Left cardiac atrium (tissue), 4 donors: ENCODE results near the gene RELN. TPM values are rescaled to one million over a fixed set of nuclear protein-coding genes. Genes with fewer than 3 reads are reported as not detected.

Experiments
- ATAC-seq, 2 donors: fragments of 200-7000 bp; cut with Tn5 transposase; one replicate each; pipeline ENCODE4 v1.9.1; 2020; ENCODE audit warnings: mild to moderate bottlenecking in 2 of 2, moderate library complexity in 2 of 2
- DNase-seq: peaks from one replicate; pipeline ENCODE4 v3.0.0-alpha.2; 2020
- intact Hi-C, 2 donors: fragments of 100-400 bp; cut with DNase I; formaldehyde crosslinking; loops; one replicate each; pipeline versions ENCODE4 v1.14.1 to v1.15.1; 2022 to 2023
- total RNA-seq, 2 donors: library from RNA; stranded (reverse); fragmentation: NEBNext Ultra II Directional; extraction: Animal tissue kit (Norgen Biotek cat#: 25700); gene quantifications; one replicate each; pipeline ENCODE4 v1.2.1, GENCODE V29; 2021
- donor health status: DM: no; HTN: yes; CAD: no.
- donor health status: DM: no; HTN: yes; CAD: no; lungs with severe emphysema.
- donor health status: DM: yes; HTN: yes; CAD: no.
- donor health status: Dilated cardiomyopathy.

RELN gene
- total RNA-seq, 2 donors from 2014 or later = 3.3 to 3.6 TPM

DNA sequence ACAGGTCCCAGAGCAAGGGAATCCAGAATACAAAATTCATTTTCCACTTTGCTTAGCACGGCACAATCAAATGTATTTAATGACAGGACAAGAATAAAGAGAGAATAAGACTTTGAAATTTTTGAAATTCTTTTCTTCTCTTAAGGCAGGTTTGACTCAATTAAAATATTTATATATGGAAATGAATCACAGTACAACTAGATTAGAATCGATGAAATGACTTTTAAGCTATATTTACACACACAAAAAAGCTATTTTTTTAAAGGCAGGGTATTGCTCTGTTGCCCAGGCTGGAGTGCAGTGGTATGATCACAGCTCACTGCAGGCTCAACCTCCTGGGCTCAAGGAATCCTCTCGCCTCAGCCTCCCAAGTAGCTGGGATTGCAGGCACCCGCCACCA, 278.0 kb downstream of the RELN start:
- intact Hi-C loops = no loop called here
- ATAC-seq (no peak), DNase-seq (no peak)

DNA sequence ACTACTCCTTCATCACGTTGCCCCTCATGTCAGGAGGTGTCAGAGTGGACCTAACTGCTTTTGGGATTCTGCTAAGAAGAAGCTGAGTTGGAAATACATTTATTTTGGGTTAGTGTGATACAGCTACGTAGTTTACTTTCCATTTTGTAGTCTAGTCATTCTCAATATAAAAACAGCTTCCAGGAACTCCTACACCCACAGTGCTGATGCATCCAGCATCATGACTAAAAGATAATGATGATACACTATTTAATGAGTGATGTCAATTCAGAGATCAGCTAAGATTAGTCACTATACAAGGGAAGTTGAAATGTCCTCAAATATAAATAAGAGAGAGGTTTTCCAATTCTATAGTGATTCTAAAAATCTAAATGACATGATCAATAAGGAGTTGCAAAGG, 279.2 kb downstream of the RELN start:
- ATAC-seq = no peak
- DNase-seq = no peak
- intact Hi-C loops = no loop called here

DNA sequence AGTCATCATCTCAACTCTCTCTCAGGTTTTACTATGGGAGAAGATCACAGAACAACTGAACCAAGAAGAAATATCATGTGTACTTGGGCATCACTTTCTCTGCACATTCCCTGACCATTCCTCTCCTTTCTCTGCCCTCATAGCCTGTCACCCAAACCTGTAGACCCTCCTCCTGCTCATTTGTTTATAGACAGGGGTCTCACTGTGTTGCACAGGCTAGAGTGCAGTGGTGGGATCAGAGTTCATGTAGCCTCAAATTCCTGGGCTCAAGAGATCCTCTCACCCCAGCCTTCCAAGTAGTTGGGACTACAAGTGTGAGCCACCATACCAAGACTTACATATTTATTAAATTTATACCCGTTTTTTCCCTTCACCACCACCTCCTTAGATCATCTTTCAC, 282.7 kb downstream of the RELN start:
- intact Hi-C loops = no loop called here
- ATAC-seq (no peak), DNase-seq (no peak)

DNA sequence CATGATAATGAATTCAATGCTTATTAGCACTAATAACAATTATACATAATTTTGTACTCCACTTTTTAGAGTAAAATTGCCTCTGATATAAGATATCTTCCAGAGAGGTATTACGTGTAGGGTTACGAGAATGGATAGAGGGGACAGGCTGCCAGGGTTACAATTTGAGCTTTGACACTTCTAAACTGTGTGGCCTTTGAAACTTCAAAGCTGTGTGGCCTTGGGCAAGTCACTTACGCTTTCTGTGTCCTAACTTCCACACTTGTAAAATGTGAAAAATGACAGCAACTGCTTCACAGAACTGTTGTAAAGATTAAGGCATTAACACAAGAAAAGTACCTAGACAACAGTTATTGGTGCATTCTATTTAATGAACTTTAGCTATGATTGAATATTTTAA, 283.9 kb downstream of the RELN start:
- intact Hi-C loops = no loop called here
- ATAC-seq (no peak), DNase-seq (no peak)

DNA sequence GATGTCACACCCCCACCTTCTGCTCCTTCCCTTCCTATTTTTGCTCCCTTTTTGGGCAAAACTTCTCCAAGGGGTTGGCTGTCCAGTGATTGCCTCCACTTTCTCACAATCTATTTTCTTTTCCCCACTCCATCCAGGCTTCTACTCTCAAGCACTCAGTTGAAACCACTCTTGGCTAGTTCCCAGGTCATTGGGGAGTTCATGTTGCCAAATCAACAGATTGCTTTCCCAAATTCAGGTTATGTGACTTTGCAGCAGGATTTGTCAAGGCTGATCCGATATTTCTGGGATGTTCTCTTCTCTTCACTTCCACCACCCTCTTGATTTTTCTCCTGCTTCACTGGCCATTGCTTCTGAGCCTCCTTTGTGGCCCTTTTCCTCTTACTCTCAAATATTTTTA, 284.8 kb downstream of the RELN start:
- ATAC-seq = no peak
- intact Hi-C loops = no loop called here
- DNase-seq = no peak

DNA sequence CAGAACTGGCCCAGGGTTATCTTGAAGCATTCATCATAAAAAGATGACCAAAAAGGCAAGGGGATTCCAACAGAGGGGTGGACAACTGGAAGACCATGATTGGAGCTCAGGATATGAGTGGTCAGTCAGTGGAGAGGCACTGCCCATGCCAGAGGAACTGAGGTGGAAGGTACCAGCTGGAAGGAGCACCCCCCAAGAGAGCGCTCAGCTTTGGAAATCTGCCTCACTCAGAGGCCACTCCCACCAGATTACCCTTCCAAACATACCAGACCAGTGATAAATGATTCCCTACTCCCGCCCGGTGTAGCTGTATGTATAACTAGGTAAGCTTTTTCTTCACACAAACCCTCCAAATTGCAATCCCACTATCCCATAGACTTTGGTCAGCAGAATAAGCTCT, 286.5 kb downstream of the RELN start:
- no peak for DNase-seq
- ATAC-seq = no peak
- intact Hi-C loops = no loop called here

DNA sequence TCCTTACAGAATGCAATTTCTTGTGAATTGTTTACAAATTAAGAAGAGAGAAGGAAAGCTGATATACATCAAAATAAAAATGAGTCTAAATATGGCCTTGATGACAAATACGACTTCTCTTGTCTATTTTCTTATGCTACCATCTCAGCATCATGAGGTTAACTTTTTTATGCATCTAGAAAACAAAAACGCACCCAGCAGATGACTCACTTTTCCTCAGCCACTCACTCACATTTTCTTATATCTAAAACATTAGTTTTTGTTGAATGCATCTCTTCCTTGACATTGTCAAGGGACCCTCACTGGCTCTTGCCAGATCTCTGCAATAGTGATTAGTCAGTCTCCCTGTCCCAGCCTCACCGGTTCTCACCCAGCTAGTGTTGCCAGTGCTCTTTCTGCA, 287.0 kb downstream of the RELN start:
- intact Hi-C loops = no loop called here
- DNase-seq (no peak), ATAC-seq (no peak)

DNA sequence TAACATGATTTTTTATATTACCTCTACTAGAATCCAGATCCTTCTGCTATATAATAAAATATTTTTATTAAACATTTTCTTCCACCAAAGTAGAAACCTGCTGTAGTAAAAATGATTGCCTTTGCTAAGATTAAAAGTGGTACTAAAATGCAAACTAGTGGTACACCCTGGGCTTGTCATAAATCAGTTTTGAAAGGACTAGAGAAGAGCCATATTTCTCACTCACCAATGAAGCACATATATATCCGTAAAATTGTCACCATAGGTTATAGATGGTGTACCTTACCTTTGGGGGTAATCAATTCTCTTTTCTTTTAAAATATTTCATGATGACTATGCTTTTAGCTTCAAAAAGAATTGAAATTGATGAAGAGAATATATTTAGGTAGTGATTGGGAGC, 290.4 kb downstream of the RELN start:
- DNase-seq = no peak
- no peak for ATAC-seq
- intact Hi-C loops = no loop called here

DNA sequence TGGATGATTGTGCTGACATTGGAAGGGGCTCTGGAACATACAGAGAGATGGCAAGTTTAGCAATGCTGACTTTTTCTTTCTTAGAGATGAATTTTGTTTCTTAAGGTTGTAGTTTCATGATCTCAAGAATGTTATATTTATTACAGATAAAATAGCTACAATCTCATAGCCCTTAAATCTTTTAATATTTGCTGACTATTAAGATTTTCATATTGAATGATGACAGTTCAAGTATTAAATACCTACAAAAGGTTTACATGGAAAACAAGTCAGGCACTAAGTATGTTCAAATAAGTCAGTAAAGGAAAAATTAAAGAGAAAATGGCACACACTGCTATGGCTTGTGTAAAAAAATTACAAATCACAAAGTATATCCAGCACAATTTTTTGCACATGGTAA, 291.4 kb downstream of the RELN start:
- intact Hi-C loops = no loop called here
- no peak for ATAC-seq
- DNase-seq = no peak

DNA sequence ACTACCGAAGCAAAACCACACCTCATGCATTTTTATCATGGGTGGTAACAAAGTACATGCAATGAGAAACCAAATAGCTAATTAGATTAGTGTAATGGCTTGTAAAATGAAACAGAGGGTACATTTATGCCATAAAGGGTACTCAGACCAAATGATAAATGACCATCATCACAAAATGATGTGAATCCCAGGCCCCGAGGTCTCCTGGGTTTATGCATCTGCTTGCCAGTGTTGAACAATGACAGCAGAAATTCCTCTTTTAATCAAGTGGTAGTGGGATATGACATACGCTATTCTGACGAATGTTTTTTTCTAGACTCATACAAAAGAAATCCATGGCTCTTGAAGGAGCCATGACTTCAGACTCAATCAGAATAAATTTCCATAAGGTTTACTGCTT, 293.9 kb downstream of the RELN start:
- ATAC-seq (no peak), DNase-seq (no peak)
- intact Hi-C loops = no loop called here

DNA sequence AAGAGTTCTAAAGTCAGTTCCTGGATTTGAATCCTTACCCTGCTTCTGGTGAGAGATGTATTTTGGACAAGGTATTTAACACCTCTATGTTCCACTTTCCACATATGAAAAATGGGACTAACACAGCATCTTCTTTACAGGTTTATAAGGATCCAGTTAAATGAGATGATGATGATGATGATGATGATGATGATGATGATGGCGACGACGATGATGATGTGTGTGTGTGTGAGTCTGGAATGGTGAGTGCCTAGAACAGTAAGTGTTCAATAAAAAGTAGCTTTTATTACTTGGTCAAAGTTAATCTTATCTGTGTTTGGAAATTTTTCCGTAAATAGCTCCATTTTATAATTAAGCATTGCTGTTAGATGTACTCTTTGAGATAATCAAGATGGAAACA, 295.2 kb downstream of the RELN start:
- intact Hi-C loops = no loop called here
- ATAC-seq = no peak
- no peak for DNase-seq

DNA sequence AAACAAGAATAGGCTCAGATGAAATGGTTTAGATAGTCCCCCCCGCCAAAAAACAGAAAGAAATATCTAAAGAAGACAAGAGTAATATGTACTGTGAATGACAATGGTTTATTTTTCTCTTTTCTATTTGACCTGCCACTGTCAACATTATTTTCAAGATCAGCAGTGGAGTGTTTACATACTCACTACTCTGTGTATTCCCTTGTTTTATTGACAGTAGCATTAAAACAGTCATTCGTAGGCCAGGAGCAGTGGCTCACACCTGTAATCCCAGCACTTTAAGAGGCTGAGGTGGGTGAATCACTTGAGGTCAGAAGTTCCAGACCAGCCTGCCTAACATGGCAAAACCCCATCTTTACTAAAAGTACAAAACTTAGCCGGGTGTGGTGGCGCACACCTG, 298.2 kb downstream of the RELN start:
- no peak for ATAC-seq
- intact Hi-C loops = no loop called here
- DNase-seq = no peak

DNA sequence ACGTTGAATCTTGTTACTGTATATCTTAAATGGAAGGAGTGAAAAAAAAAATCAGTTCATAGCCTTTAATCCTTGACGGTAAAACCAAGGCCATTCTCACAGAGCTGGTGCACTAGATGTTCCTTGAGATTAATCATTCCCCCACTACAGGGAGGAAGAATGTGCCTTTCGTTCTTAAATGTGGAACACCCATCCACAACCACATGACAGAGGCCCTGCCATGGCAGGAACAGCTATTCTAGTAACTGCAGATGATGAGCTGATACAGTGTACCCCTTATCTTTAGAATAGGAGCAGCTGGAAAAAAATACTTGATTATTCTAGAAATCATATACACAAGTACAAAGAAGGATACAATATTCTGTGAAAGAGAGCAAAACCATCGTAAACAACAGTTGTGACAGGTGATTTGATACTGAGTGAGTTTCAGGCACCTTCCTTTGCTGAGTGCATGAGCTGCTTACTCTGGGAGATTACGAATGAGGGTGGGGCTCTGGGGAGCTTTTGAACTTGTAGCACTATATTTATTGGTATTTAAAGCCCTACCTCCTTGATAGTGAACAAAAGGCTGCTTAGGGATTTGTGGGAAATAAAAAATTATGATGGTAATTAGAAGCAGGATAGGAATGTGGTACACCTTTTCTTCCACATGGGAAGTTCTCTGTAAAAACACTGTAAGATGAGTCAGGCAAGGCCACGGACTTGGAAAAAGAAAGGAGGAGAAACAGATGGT, 299.1 kb downstream of the RELN start:
- ATAC-seq (no peak), DNase-seq (no peak)
- intact Hi-C loops = no loop called here

DNA sequence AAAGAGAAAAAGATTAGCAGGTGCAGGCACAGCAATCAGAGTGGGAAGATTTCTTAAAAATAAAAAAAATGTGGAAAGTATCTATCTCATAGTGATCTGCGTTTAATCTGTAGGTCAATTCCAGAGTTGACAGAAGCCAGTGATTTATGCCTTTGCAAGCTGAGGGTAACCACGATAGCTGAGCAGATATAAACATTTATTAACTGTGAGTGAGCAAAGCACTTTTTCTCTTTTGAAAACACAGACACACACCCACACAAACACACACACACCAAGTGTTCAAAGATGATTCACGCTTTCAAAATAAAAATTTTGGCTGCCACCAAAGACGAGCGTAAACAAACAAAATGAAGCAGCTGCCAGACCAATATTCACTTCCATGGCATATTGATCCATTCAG, 300.2 kb downstream of the RELN start:
- ATAC-seq (no peak), DNase-seq (no peak)
- intact Hi-C loops = no loop called here

DNA sequence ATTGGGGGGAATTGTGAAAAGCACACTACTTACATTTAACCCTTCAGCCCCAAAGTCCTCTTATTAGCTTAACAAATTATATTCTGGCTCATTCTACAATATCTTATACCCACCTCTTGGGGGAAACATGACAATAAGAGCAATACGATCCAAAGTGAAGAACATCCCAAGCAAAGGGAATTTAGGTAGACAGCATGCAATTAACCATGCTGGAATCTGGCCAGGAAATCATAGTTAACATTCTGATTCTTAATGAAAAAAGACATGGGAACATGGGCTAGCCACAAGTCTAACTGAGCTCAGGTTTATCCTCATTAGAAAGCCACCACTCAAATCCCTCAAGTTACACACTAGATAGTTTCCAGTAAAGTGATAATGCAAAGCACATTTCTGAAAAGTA, 301.5 kb downstream of the RELN start:
- DNase-seq (no peak), ATAC-seq (no peak)
- intact Hi-C loops = no loop called here

DNA sequence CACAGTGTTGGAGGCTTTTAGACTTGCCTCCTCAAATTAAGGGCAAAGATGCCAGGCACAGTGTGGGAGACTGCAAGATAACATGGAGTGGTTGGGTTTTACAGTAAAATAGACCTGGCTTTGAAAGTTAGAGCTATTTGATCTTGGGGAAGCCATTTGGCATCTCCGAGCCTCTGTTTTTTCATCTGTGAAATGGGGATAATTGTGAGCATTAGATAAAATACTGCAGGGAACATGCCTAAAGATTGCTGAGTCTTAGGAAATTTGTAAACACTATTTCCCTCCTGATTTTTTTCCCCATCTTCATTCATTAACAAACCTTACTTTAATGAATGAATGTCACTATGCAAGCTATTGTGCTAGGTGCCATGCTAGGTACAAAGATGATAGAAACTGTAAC, 302.2 kb downstream of the RELN start:
- no peak for DNase-seq
- no peak for ATAC-seq
- intact Hi-C loops = no loop called here

DNA sequence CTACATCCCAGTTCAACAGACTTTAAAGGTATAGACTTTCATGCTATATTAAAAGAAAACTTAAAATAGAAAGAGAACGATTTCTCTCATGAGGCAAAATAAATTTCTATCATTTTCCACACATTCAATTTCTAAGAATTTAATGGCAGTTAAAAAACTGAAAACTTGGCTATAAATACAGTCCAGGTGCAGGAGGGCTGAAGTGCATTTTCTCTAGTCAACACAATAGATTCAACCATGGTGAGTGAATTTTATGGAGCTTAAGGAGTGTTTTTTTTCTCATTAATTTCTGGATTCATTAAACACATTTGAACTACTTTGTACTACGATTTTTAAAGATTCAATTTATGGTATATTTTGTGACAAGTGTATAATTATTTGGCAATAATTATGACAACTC, 302.7 kb downstream of the RELN start:
- ATAC-seq (no peak), DNase-seq (no peak)
- intact Hi-C loops = no loop called here

DNA sequence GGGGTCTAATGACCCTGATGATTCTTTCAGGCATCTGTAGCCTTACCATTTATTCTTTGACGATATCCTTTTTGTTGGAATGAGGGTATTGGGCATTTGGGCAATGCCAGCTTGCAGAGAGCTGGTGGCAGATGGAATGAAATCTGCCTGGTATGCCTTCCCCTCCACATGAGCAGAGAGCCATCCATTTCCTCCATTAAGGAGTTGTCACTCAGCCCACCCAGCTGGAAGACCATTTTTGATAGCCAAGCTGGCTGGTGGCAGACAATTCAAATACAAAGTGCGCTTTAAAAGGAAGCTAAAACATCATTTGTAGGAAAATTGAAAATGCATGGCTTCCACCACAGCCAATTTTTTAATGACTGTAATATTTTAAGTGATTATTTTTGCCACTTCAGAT, 303.4 kb downstream of the RELN start:
- intact Hi-C loops = no loop called here
- no peak for DNase-seq
- ATAC-seq = no peak

DNA sequence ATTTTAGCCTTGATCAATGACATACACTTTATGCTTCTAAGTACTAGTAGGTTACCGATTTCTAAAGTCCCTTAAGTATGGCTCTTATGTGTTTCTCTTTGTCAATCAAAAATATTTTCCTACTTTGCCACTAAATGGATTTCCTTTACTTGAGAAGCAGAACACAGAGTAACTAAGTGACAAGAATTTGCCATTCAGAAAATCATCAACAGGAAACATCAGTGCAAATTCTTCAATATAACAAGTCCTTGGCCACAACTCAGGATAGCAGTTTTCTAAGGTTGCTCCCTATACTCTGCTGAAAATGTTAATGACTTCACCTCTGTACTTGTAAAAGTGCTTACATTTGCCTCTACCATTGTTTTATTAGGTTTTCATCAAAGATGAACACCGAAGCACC, 303.8 kb downstream of the RELN start:
- ATAC-seq = no peak
- no peak for DNase-seq
- intact Hi-C loops = no loop called here

DNA sequence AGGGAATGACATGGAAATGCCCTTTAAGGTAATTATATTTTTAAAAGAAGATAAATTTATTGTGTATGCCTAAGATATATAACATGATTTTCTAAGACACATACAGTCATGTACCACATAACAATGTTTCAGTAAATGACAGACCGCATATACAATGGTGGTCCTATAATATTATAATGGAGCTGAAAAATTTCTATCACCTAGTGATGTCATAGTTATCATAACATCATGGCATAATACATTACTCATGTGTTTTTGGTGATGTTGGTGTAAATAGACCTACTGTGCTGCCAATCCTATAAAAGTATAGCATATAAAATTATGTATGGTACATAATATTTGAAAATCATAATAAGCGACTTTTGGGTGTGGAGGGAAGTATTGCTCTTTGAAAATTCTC, 306.1 kb downstream of the RELN start:
- ATAC-seq (no peak), DNase-seq (no peak)
- intact Hi-C loops = no loop called here

DNA sequence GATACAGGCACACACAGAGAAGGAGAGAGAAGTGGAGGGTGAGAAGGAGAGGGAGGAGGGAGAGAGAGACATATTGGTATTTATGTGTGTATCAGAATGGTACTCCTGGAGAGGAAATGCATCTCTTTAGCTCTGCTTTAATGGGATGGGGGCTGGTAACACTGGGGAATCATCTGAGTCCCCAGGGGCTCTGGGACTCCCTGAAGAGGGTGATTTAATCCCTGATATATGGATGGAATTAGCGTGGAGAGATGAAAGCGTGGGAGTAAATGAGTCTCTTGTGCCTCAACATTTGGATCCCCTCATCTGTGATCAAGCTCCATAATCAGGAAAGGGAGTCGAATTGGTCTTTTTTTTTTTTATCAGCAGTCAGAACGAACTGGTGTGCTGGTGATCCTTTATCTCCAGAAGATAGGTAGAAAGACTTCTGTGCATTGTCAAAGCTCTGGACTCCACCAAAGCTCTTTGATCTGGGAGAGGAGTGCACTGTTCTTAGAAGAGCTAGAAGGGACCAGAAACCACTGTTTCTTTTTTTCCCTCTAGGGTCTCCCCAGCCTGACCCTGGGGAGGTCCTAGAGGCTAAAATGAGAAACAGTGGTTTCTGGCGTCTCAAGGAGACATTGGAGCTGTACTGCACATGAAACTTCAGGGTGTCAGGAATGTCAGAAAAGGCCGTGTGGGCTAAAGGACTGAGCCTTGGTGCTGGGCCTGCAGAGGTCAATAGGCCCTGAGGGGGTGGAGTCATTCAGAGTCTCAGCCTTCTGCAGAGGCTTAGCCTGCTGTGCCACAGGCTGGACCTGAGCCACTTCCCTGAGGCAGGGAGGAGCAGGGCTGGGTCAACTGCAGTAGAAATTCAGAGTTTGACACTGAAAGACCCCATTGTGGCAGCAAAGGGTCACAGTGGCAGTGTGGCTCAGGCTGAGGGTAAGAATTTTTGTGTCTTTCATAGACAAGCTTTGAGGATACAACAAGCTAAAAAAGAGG, 309.0 kb downstream of the RELN start:
- peak in 1 of 2 donors; percentile 54 for ATAC-seq
- no peak for DNase-seq
- intact Hi-C loops = no loop called here
